HG02870 (cell line): ENCODE results near the gene PHF24.
"Not testable (repeated sequence)": the region's sequence is repeated elsewhere in the genome, so short reads cannot be mapped to it uniquely, and the experiment has no call there.

Source experiments
- ATAC-seq: cut with Tn5 transposase; IDR thresholded peaks from one replicate; pipeline ENCODE4 v1.9.1; 2021; ENCODE audit warnings: mild to moderate bottlenecking, moderate library complexity; ENCODE audit not compliant: unreplicated experiment

Gene PHF24

GRCh38 chr9:34957492-34958410 is at the start of gene PHF24:
Gene PHF24, plus strand, starts transcription at chr9:34958285. Its CDS starts 13,014 bp downstream, at chr9:34971299.
- ATAC-seq: no peak

- no peak for ATAC-seq
Measured at GRCh38 chr9:34927061-34927460, 31.0 kb upstream of the PHF24 start.

GRCh38 chr9:34928921-34929320 is 29.2 kb upstream of the PHF24 start:
- ATAC-seq: no peak

- no peak for ATAC-seq
Measured at GRCh38 chr9:34929506-34930102, 28.5 kb upstream of the PHF24 start.

- not testable (repeated sequence) for ATAC-seq
Measured at GRCh38 chr9:34939989-34940388, 18.1 kb upstream of the PHF24 start.

- no peak for ATAC-seq
Measured at GRCh38 chr9:34948451-34948850, 9.6 kb upstream of the PHF24 start.

- ATAC-seq: no peak
Measured at GRCh38 chr9:34954225-34954624, 3.9 kb upstream of the PHF24 start.

GRCh38 chr9:34956066-34956465 is 2.0 kb upstream of the PHF24 start:
- not testable (repeated sequence) for ATAC-seq

GRCh38 chr9:34956648-34957047 is 1.4 kb upstream of the PHF24 start:
- no peak for ATAC-seq

- ATAC-seq: no peak
Measured at GRCh38 chr9:34958411-34958982, 412 bp downstream of the PHF24 start.

GRCh38 chr9:34959461-34959860 is 1.4 kb downstream of the PHF24 start:
- ATAC-seq: no peak

GRCh38 chr9:34961574-34962490 is 3.7 kb downstream of the PHF24 start:
- no peak for ATAC-seq

- no peak for ATAC-seq
Measured at GRCh38 chr9:34962546-34962945, 4.5 kb downstream of the PHF24 start.

- ATAC-seq: no peak
Measured at GRCh38 chr9:34963552-34963951, 5.5 kb downstream of the PHF24 start.

- no peak for ATAC-seq
Measured at GRCh38 chr9:34964458-34964857, 6.4 kb downstream of the PHF24 start.

GRCh38 chr9:34971146-34971811 is 13.2 kb downstream of the PHF24 start:
- no peak for ATAC-seq

GRCh38 chr9:34974664-34975063 is 16.6 kb downstream of the PHF24 start:
- no peak for ATAC-seq

GRCh38 chr9:34976441-34976840 is 18.4 kb downstream of the PHF24 start:
- no peak for ATAC-seq

- ATAC-seq: no peak
Measured at GRCh38 chr9:34976992-34977391, 18.9 kb downstream of the PHF24 start.

- no peak for ATAC-seq
Measured at GRCh38 chr9:34980181-34980761, 22.2 kb downstream of the PHF24 start.
